ENCODE measurements around the gene CNOT6. TPM values are rescaled to one million over a fixed set of nuclear protein-coding genes. Genes with fewer than 3 reads are reported as not detected.

The CNOT6 gene
- total RNA-seq, 1 donor from 2014 or later = 26.6 TPM

GRCh38 chr5:180625125-180625790 is 131.1 kb downstream of the CNOT6 start:
- FAIRE-seq (no peak), DNase-seq (ENCODE audit: low read depth) (no peak)
- no peak overlapping the region for H3K4me3 ChIP-seq (ENCODE audit: low read depth, low read length)
- no peaks in the 10 kb centered on the region for H3K36me3 ChIP-seq (ENCODE audit: control insufficient read depth, insufficient read depth, low read length)
- TF ChIP-seq CTCF (IDR thresholded peaks at IDR 0.05; ENCODE audit: insufficient read depth, low read length, severe bottlenecking) = no peak
- no peaks in the 10 kb centered on the region for H3K27me3 ChIP-seq (ENCODE audit: control insufficient read depth, insufficient read depth, low read length)

GRCh38 chr5:180625791-180626660 is 131.8 kb downstream of the CNOT6 start:
- TF ChIP-seq CTCF (IDR thresholded peaks at IDR 0.05; ENCODE audit: insufficient read depth, low read length, severe bottlenecking) = no peak
- no peak for FAIRE-seq
- H3K27me3 ChIP-seq (ENCODE audit: control insufficient read depth, insufficient read depth, low read length) = no peaks in the 10 kb centered on the region

GRCh38 chr5:180626661-180627385 is 132.6 kb downstream of the CNOT6 start:
- no peak for FAIRE-seq
- no peak for DNase-seq (ENCODE audit: low read depth)
- H3K27me3 ChIP-seq (ENCODE audit: control insufficient read depth, insufficient read depth, low read length) = no peaks in the 10 kb centered on the region
- H3K4me3 ChIP-seq (ENCODE audit: low read depth, low read length) = no peak overlapping the region
- no peaks in the 10 kb centered on the region for H3K36me3 ChIP-seq (ENCODE audit: control insufficient read depth, insufficient read depth, low read length)
- TF ChIP-seq CTCF (IDR thresholded peaks at IDR 0.05; ENCODE audit: insufficient read depth, low read length, severe bottlenecking) = no peak

More at GRCh38 chr5:180625791-180626660, 131.8 kb downstream of the CNOT6 start:
- DNase-seq (ENCODE audit: low read depth) = no peak
- Histone ChIP-seq H3K4me3 (ENCODE audit: low read depth, low read length) (no peak overlapping the region), H3K36me3 (ENCODE audit: control insufficient read depth, insufficient read depth, low read length) (no peaks in the 10 kb centered on the region)

DNA sequence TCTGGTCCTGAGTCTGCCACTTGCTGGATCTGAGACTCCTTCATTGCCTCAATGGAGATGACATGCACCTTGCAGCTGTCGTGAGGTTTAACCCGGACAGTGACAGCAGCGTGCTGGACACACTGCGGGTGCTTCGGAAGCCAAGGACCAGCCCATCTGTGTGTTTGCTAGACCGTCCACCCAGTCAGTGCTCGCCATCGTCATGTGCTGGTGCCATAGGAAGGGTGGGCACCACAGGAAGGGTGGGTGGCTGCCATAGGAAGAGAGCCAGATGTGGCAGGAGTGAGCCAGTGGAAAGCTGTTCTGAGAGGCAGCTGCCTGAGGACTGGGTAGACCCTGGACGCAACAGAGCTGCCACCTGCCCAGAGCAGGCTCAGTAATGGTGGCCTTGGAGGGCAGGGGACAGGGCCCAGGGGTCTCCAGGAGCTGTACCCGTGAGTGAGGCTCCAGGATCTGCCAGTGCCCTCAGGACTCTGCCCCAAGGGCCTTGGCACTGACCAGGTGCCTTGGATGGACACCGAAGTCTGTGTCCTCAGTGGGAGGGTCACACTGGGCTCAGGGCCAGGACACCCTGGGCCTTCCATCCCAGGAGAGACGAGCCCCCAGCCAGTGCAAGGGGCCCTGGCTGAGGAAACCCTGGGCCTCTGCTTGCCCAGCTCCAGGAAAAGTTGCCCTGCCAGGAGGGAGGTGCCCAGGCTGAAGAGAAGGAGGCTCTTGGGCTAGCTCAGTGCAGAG is 133.4 kb downstream of the CNOT6 start:
- no peak for TF ChIP-seq CTCF (IDR thresholded peaks at IDR 0.05; ENCODE audit: insufficient read depth, low read length, severe bottlenecking)
- no peak overlapping the region for H3K4me3 ChIP-seq (ENCODE audit: low read depth, low read length)
- peak; percentile 43 for FAIRE-seq

More for the DNA sequence above, 133.4 kb downstream of the CNOT6 start:
- no peaks in the 10 kb centered on the region for H3K36me3 ChIP-seq (ENCODE audit: control insufficient read depth, insufficient read depth, low read length)
- H3K27me3 ChIP-seq (ENCODE audit: control insufficient read depth, insufficient read depth, low read length) = no peaks in the 10 kb centered on the region
- DNase-seq (ENCODE audit: low read depth) = no peak

Other genes with a start within 250 kb of the CNOT6 start
- 19.7 and 23.2 TPM in 2 replicates for gene MAPK9, start 202.3 kb upstream of the CNOT6 start, total RNA-seq
- gene GFPT2, start 141.0 kb upstream of the CNOT6 start, total RNA-seq = 0.26 and 0.53 TPM in 2 replicates
- gene SCGB3A1, start 97.1 kb downstream of the CNOT6 start, total RNA-seq = not detected in 2 replicates
- under 0.01 TPM in 1 of 2 replicates, not detected in the other for gene FLT4, start 155.2 kb downstream of the CNOT6 start, total RNA-seq
- gene OR2Y1, start 245.7 kb downstream of the CNOT6 start, total RNA-seq = not detected in 2 replicates